DOHH2 (cell line): ENCODE results near the gene CDH22.

Source experiments
- CTCF ChIP-seq: fragments of 200-600 bp; sonication (generic); IDR thresholded peaks from one replicate; pipeline ENCODE4 v1.5.1; 2014; ENCODE audit warnings: antibody characterized with exemption, mild to moderate bottlenecking, low read depth, low read length; ENCODE audit not compliant: poor library complexity, severe bottlenecking
- EZH2phosphoT487 ChIP-seq: fragments of 200-600 bp; sonication (generic); IDR thresholded peaks from 2 replicates; pipeline ENCODE4 v1.6.1; 2017; ENCODE audit warnings: borderline replicate concordance, mild to moderate bottlenecking, antibody characterized with exemption, low read length, moderate library complexity, mixed read lengths

- TF ChIP-seq CTCF: no peak
- TF ChIP-seq EZH2phosphoT487: no peak
These were observed 71.1 kb downstream of the CDH22 start for GRCh38 chr20:46237227-46237626.
